CD14-positive monocyte (primary cell): ENCODE results near the gene SELENOO. TPM values are rescaled to one million over a fixed set of nuclear protein-coding genes. Genes with fewer than 3 reads are reported as not detected.

Experiments
- DNase-seq, 3 donors: peaks; one replicate each; pipeline ENCODE4 v3.0.0-alpha.2; 2011 to 2022
- H2AFZ ChIP-seq: 2 replicates; pipeline ENCODE4 v1.6.0; 2012; ENCODE audit warnings: mild to moderate bottlenecking, low read depth, low read length, inconsistent platforms; ENCODE audit not compliant: insufficient read depth, poor library complexity, severe bottlenecking
- H3K27ac ChIP-seq, 2 donors: 1 replicate in 1 of 2; 2 replicates in 1 of 2; pipeline ENCODE4 v1.5.1; 2012 to 2013; ENCODE audit warnings: low read length in 2 of 2, control low read depth in 1 of 2, inconsistent platforms in 1 of 2, low read depth in 1 of 2, mild to moderate bottlenecking in 1 of 2
- H3K27me3 ChIP-seq, 2 donors: one replicate each; pipeline versions ENCODE4 v1.6.0 to v1.6.1; 2011 to 2013; ENCODE audit warnings: low read length in 2 of 2; ENCODE audit not compliant: control insufficient read depth in 2 of 2, insufficient read depth in 2 of 2
- H3K36me3 ChIP-seq, 2 donors: replicated peaks in 1 of 2; 1 replicate in 1 of 2; 2 replicates in 1 of 2; pipeline versions ENCODE4 v1.5.1 to v1.6.1; 2012 to 2013; ENCODE audit warnings: low read length in 2 of 2, control low read depth in 1 of 2, inconsistent platforms in 1 of 2, mild to moderate bottlenecking in 1 of 2; ENCODE audit not compliant: insufficient read depth in 2 of 2, control insufficient read depth in 1 of 2
- H3K4me1 ChIP-seq, 2 donors: 1 replicate in 1 of 2; 2 replicates in 1 of 2; pipeline versions ENCODE4 v1.5.1 to v1.6.1; 2012 to 2013; ENCODE audit warnings: low read length in 2 of 2, control low read depth in 1 of 2, inconsistent platforms in 1 of 2, mild to moderate bottlenecking in 1 of 2, moderate library complexity in 1 of 2; ENCODE audit not compliant: insufficient read depth in 2 of 2, control insufficient read depth in 1 of 2
- H3K4me2 ChIP-seq: replicated peaks from 2 replicates; pipeline ENCODE3; 2012; ENCODE audit warnings: low read length, moderate library complexity, mild to moderate bottlenecking; ENCODE audit not compliant: poor library complexity, severe bottlenecking; ENCODE audit errors: extremely low read depth
- H3K4me3 ChIP-seq, 3 experiments: fragments of 200-600 bp in 1 of 3; sonication (generic) in 1 of 3; replicated peaks in 1 of 3; 1 replicate in 2 of 3; 2 replicates in 1 of 3; pipeline ENCODE4 v1.5.1; 2011 to 2013; ENCODE audit warnings: low read length in 3 of 3, mild to moderate bottlenecking in 3 of 3, control low read depth in 2 of 3, low read depth in 2 of 3, inconsistent platforms in 1 of 3, moderate library complexity in 1 of 3
- H3K79me2 ChIP-seq: 2 replicates; pipeline ENCODE4 v1.6.0; 2012; ENCODE audit warnings: mild to moderate bottlenecking, control low read depth, inconsistent platforms, low read length, moderate library complexity; ENCODE audit not compliant: insufficient read depth
- H3K9ac ChIP-seq: 2 replicates; pipeline ENCODE4 v1.6.0; 2017; ENCODE audit warnings: low read length, mild to moderate bottlenecking; ENCODE audit not compliant: insufficient read depth, poor library complexity, severe bottlenecking
- H3K9me3 ChIP-seq, 2 donors: replicated peaks in 1 of 2; 1 replicate in 1 of 2; 2 replicates in 1 of 2; pipeline versions ENCODE4 v1.5.1 to v1.6.1; 2012 to 2013; ENCODE audit warnings: low read length in 2 of 2, control low read depth in 1 of 2; ENCODE audit not compliant: control insufficient read depth in 1 of 2, insufficient read depth in 1 of 2
- H4K20me1 ChIP-seq: 2 replicates; pipeline ENCODE4 v1.6.0; 2012; ENCODE audit warnings: mild to moderate bottlenecking, low read length, control low read depth, moderate library complexity; ENCODE audit not compliant: insufficient read depth
- H3K27ac Mint-ChIP-seq, 7 donors: one replicate each; pipeline ENCODE4 v1.8.0; 2020; ENCODE audit warnings: mild to moderate bottlenecking in 7 of 7, mixed read lengths in 7 of 7, moderate library complexity in 6 of 7, inconsistent platforms in 2 of 7
- H3K27me3 Mint-ChIP-seq, 3 donors: one replicate each; pipeline ENCODE4 v1.8.0; 2021 to 2022; ENCODE audit warnings: low read depth in 3 of 3, mild to moderate bottlenecking in 3 of 3, mixed read lengths in 3 of 3, moderate library complexity in 3 of 3, inconsistent platforms in 1 of 3
- H3K36me3 Mint-ChIP-seq, 2 donors: one replicate each; pipeline ENCODE4 v1.8.0; 2020; ENCODE audit warnings: mixed read lengths in 2 of 2, inconsistent platforms in 1 of 2, mild to moderate bottlenecking in 1 of 2
- H3K4me1 Mint-ChIP-seq: one replicate; pipeline ENCODE4 v1.8.0; 2020; ENCODE audit warnings: mild to moderate bottlenecking, mixed read lengths
- H3K4me3 Mint-ChIP-seq, 2 donors: one replicate each; pipeline ENCODE4 v1.8.0; 2020; ENCODE audit warnings: mild to moderate bottlenecking in 2 of 2, mixed read lengths in 2 of 2, moderate library complexity in 1 of 2
- H3K9me3 Mint-ChIP-seq, 7 donors: one replicate each; pipeline ENCODE4 v1.8.0; 2020 to 2022; ENCODE audit warnings: mixed read lengths in 7 of 7, mild to moderate bottlenecking in 6 of 7, moderate library complexity in 6 of 7, inconsistent platforms in 2 of 7
- WGBS: methylation state at CpG from one replicate; pipeline ENCODE4 v1.1.5; 2013; ENCODE audit warnings: missing lambda C conversion rate; ENCODE audit not compliant: insufficient coverage; 5-methylcytosine and 5-hydroxymethylcytosine counted together
- intact Hi-C, 2 donors: fragments of 100-400 bp; cut with micrococcal nuclease; formaldehyde crosslinking; loops; one replicate each; pipeline versions ENCODE4 v1.15.0 to v1.15.1; 2023
- polyA plus RNA-seq, 3 donors: library from polyadenylated mRNA; depleted of rRNA in 1 of 3; unstranded in 2 of 3; stranded (reverse) in 1 of 3; fragments of 300-500 nt in 2 of 3; fragments of >200 nt in 1 of 3; fragmentation: Illumina TruSeq in 2 of 3; gene quantifications; 1 replicate in 2 of 3; 2 replicates in 1 of 3; pipeline ENCODE4 v1.2.3, GENCODE V29; 2012 to 2021
- TF ChIP-seq, protein P1 (sequence below): fragments of 200-600 bp; IDR thresholded peaks from one replicate; pipeline ENCODE4 v1.8.0; 2022; ENCODE audit warnings: antibody characterized with exemption, mild to moderate bottlenecking

The SELENOO gene
- polyA plus RNA-seq, 3 donors = 2.7 to 76.9 (median 8.7) TPM

DNA sequence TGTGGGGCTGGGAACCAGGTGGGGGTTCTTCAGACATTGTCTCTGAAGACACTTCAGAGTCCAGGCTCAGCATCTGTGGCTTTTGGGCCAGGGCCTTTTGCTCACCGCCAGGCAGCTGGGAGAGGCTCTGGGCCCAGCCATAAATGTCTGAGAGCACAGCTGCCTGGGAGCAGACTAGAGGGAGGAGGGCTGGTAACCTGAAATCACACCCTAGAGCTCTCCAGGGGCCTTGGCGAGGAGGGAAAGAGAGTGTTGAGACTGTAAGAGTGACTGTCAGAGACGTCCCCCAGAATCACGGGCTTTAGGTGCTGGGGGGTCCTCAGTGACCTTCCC lies 11.0 kb upstream of the SELENOO start:
- Mint-ChIP-seq H3K27me3 (peaks cover 0 to 2% (median 0%) of the 10 kb centered on the region in 3 donors), H3K4me1 (peaks cover 57% of the 10 kb centered on the region), H3K36me3 (peaks cover 24 to 36% of the 10 kb centered on the region in 2 donors), H3K4me3 (peak overlapping the region; percentile 83 to 89), H3K27ac (peak overlapping the region; percentile 98 to 100 (median 100)), H3K9me3 (no peaks in the 10 kb centered on the region)
- WGBS = 6% methylated on average over 4 of the region's 4 CpGs
- Histone ChIP-seq H3K27me3 (no peaks in the 10 kb centered on the region), H3K4me2 (peak overlapping the region; percentile 70), H3K36me3 (peaks cover 19% of the 10 kb centered on the region in 2 donors), H3K9me3 (no peaks in the 10 kb centered on the region), H3K79me2 (peaks cover 76% of the 10 kb centered on the region), H3K4me3 (peak overlapping the region; percentile 21 to 71 (median 57)), H2AFZ (no peak overlapping the region), H3K4me1 (peaks cover 69 to 82% of the 10 kb centered on the region in 2 donors), H3K9ac (peak overlapping the region; percentile 95), H3K27ac (peak overlapping the region; percentile 99 to 100), H4K20me1 (no peaks in the 10 kb centered on the region)
- intact Hi-C loops = loop anchor here in 1 of 2 donors (2.0 to 5.0 kb wide), 2 partner anchors 253 to 342 kb away; partner anchors contain the start of gene TYMP
- no peak for DNase-seq
- TF ChIP-seq, protein P1, sequence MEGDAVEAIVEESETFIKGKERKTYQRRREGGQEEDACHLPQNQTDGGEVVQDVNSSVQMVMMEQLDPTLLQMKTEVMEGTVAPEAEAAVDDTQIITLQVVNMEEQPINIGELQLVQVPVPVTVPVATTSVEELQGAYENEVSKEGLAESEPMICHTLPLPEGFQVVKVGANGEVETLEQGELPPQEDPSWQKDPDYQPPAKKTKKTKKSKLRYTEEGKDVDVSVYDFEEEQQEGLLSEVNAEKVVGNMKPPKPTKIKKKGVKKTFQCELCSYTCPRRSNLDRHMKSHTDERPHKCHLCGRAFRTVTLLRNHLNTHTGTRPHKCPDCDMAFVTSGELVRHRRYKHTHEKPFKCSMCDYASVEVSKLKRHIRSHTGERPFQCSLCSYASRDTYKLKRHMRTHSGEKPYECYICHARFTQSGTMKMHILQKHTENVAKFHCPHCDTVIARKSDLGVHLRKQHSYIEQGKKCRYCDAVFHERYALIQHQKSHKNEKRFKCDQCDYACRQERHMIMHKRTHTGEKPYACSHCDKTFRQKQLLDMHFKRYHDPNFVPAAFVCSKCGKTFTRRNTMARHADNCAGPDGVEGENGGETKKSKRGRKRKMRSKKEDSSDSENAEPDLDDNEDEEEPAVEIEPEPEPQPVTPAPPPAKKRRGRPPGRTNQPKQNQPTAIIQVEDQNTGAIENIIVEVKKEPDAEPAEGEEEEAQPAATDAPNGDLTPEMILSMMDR = no peak

DNA sequence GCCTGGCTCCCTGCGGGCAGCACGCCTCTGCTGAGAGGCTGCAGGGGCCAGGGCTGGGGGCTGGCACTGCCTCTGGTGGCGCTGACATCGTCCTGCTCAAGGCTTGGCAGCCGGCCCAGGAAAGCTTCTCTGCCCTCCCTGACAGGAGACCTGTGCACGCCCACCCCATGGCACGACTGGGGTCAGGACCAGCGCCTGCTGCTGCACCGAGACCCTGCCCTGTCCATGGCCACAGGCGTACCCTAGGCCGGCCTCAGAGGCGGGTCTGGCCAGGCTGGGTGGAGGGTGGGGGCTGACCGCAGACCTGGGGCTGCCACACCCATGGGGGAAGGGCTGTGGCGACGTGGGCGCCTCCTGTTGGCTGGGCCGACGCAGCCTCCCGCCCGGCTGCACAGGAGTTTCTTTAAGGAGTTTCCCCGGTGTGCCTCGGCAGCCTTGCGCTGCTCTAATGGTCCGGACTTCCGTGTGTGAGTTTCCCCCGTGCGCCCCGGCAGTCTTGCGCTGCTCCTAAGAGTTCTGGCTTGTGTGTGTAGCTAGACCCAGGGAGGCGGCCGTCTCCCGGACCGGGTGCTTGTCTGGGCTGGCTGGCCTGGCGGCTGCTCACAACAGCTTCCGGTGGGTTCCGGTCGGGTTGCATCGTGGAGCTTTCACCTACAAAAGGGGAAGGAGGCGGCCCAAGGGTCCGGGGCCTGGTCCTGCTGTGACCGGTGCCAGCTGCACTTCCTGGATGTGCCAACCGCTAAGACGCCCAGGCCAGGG lies 10.4 kb upstream of the SELENOO start:
- Histone ChIP-seq H3K27me3 (no peaks in the 10 kb centered on the region), H3K27ac (peak overlapping the region; percentile 99 to 100), H3K36me3 (peaks cover 24% of the 10 kb centered on the region in 2 donors), H3K4me1 (peaks cover 65 to 77% of the 10 kb centered on the region in 2 donors), H3K4me2 (peak overlapping the region; percentile 70), H3K9me3 (no peaks in the 10 kb centered on the region), H3K9ac (peak overlapping the region; percentile 95), H4K20me1 (no peaks in the 10 kb centered on the region), H3K4me3 (peak overlapping the region; percentile 21 to 71 (median 57)), H2AFZ (no peak overlapping the region), H3K79me2 (peaks cover 79% of the 10 kb centered on the region)
- Mint-ChIP-seq H3K9me3 (no peaks in the 10 kb centered on the region), H3K4me1 (peaks cover 56% of the 10 kb centered on the region), H3K4me3 (peak overlapping the region; percentile 83 to 89), H3K36me3 (peaks cover 29 to 41% of the 10 kb centered on the region in 2 donors), H3K27me3 (peaks cover 0 to 2% (median 1%) of the 10 kb centered on the region in 3 donors), H3K27ac (peak overlapping the region; percentile 98 to 100 (median 100))
- TF ChIP-seq, protein P1 = peak; percentile 51
- intact Hi-C loops = loop anchor here in 1 of 2 donors (2.0 kb wide), 1 partner anchor 254 kb away; no protein-coding TSS in a partner anchor
- peak; percentile 91 to 97 (median 94) for DNase-seq
- under 1% methylated on average over 40 of the region's 43 CpGs for WGBS
